K562 (cell line): Measurements from ENCODE around the gene TRIM25. TPM values are rescaled to one million over a fixed set of nuclear protein-coding genes. Genes with fewer than 3 reads are reported as not detected.

ENCODE experiments used
- ATAC-seq: fragments of 200-7000 bp; cut with Tn5 transposase; 3 replicates; pipeline ENCODE4 v1.9.1; 2020; ENCODE audit warnings: moderate library complexity
- BruUV-seq: library from RNA; stranded (reverse); fragments of 400-500 nt; replicated peaks from 2 replicates; lab custom pipeline; 2021; lab: Mats Ljungman, UMichigan
- CTCF ChIA-PET: fragments of 300-600 bp; formaldehyde crosslinking; extraction: SDS; loops from one replicate; lab custom pipeline; 2021; ENCODE audit warnings: low intra/inter-chr PET ratio; lab: Yijun Ruan, JAX
- POLR2A ChIA-PET: fragments of 300-600, 350-650 bp; sonication (Branson Sonifier 250); formaldehyde crosslinking; extraction: SDS; loops from one replicate; lab custom pipeline; 2021; ENCODE audit warnings: antibody characterized with exemption, inconsistent platforms; lab: Yijun Ruan, JAX
- DNase-seq, 4 experiments: peaks; one replicate each; pipeline versions ENCODE4 v3.0.0 to v3.0.0-alpha.2; 2011 to 2018; ENCODE audit warnings: low spot score in 3 of 4, mixed read lengths in 3 of 4; ENCODE audit errors: extremely low read depth in 1 of 4
- FAIRE-seq: peaks from 2 replicates; lab custom pipeline; 2011; peaks lifted over from hg19 to GRCh38; lab: Jason Lieb, UNC
- H2AFZ ChIP-seq: 2 replicates; pipeline ENCODE4 v1.6.0; 2011; ENCODE audit warnings: low read depth, low read length, control low read depth, inconsistent platforms
- H3K27ac ChIP-seq: fragments of 200-600 bp; 3 replicates; pipeline ENCODE4 v1.8.0; 2011; ENCODE audit warnings: low read depth, mild to moderate bottlenecking, control low read depth, inconsistent platforms, low read length, moderate library complexity, mixed read lengths; ENCODE audit errors: extremely low read depth
- H3K27me3 ChIP-seq, 2 experiments: fragments of 300-600 bp in 1 of 2; 2 replicates in 1 of 2; 3 replicates in 1 of 2; pipeline versions ENCODE4 v1.6.0 to v1.8.0; 2011; ENCODE audit warnings: inconsistent platforms in 2 of 2, low read length in 2 of 2, mild to moderate bottlenecking in 1 of 2, mixed read lengths in 1 of 2, moderate library complexity in 1 of 2; ENCODE audit not compliant: control insufficient read depth in 2 of 2, insufficient read depth in 2 of 2
- H3K36me3 ChIP-seq: fragments of 300-600 bp; 3 replicates; pipeline ENCODE4 v1.8.0; 2011; ENCODE audit warnings: mild to moderate bottlenecking, low read length, inconsistent platforms; ENCODE audit not compliant: control insufficient read depth, insufficient read depth
- H3K4me1 ChIP-seq, 2 experiments: fragments of 200-600 bp in 1 of 2; replicated peaks in 1 of 2; 2 replicates in 1 of 2; 3 replicates in 1 of 2; pipeline versions ENCODE4 v1.5.1 to v1.8.0; 2011; ENCODE audit warnings: inconsistent platforms in 2 of 2, low read length in 2 of 2, mild to moderate bottlenecking in 1 of 2, mixed read lengths in 1 of 2, moderate library complexity in 1 of 2; ENCODE audit not compliant: control insufficient read depth in 2 of 2, insufficient read depth in 2 of 2
- H3K4me2 ChIP-seq: 2 replicates; pipeline ENCODE4 v1.6.1; 2011; ENCODE audit warnings: low read length, control low read depth, inconsistent platforms, mixed read lengths; ENCODE audit not compliant: insufficient read depth
- H3K4me3 ChIP-seq: fragments of 200-600 bp; sonication (generic), shearing (Covaris generic); 2 replicates; pipeline ENCODE4 v1.5.1; 2016; ENCODE audit warnings: control low read depth, inconsistent platforms
- H3K79me2 ChIP-seq: fragments of 200-600 bp; 3 replicates; pipeline ENCODE4 v1.8.0; 2011; ENCODE audit warnings: low read length, inconsistent platforms; ENCODE audit not compliant: control insufficient read depth, insufficient read depth
- H3K9ac ChIP-seq, 2 experiments: 2 replicates each; pipeline versions ENCODE4 v1.6.0 to v1.6.1; 2011; ENCODE audit warnings: low read depth in 2 of 2, low read length in 2 of 2, control low read depth in 1 of 2, inconsistent platforms in 1 of 2, mild to moderate bottlenecking in 1 of 2, mixed read lengths in 1 of 2; ENCODE audit not compliant: insufficient read depth in 1 of 2
- H3K9me1 ChIP-seq: one replicate; pipeline ENCODE4 v1.6.0; 2011; ENCODE audit warnings: inconsistent platforms, mild to moderate bottlenecking, low read length, moderate library complexity; ENCODE audit not compliant: control insufficient read depth, insufficient read depth
- H3K9me3 ChIP-seq: replicated peaks from 2 replicates; pipeline ENCODE4 v1.5.1; 2011; ENCODE audit warnings: low read depth, low read length, inconsistent platforms; ENCODE audit not compliant: control insufficient read depth, insufficient read depth
- H4K20me1 ChIP-seq: replicated peaks from 2 replicates; pipeline ENCODE4 v1.6.1; 2011; ENCODE audit warnings: low read length, inconsistent platforms, mixed read lengths; ENCODE audit not compliant: control insufficient read depth, insufficient read depth
- CEBPB ChIP-seq: fragments of 450-650 bp; IDR thresholded peaks from 2 replicates; pipeline ENCODE4 v1.6.1; 2016; ENCODE audit warnings: missing genetic modification characterization, missing compliant biosample characterization
- JUND ChIP-seq, 2 experiments: IDR thresholded peaks; 2 replicates in 1 of 2; 3 replicates in 1 of 2; pipeline ENCODE4 v1.6.1; 2011; ENCODE audit warnings: borderline replicate concordance in 2 of 2, low read depth in 2 of 2, low read length in 2 of 2, improper control_type of control experiment in 1 of 2, missing biosample characterization in 1 of 2, missing genetic modification characterization in 1 of 2, missing genetic modification reagents in 1 of 2
- MBD1 ChIP-seq: fragments of 250-450 bp; sonication (Bioruptor Pico); IDR thresholded peaks from 2 replicates; pipeline ENCODE4 v1.8.0; 2022; ENCODE audit warnings: inconsistent platforms
- U2AF1 ChIP-seq: fragments of 200-400 bp; formaldehyde crosslinking; optimal IDR thresholded peaks from 2 replicates; pipeline ENCODE3; 2017; ENCODE audit warnings: mild to moderate bottlenecking, low read depth, low read length, moderate library complexity
- ZMIZ1 ChIP-seq, 2 experiments: fragments of 150-350 bp in 1 of 2; IDR thresholded peaks; 2 replicates each; pipeline ENCODE4 v1.6.1; 2012 to 2016; ENCODE audit warnings: low read depth in 2 of 2, low read length in 2 of 2, mild to moderate bottlenecking in 1 of 2, moderate library complexity in 1 of 2
- ZNF133 ChIP-seq: fragments of 250-450 bp; sonication (Bioruptor Pico); IDR thresholded peaks from 2 replicates; pipeline ENCODE4 v1.4.0; 2020; ENCODE audit warnings: mild to moderate bottlenecking
- ZNF263 ChIP-seq: sonication (generic); formaldehyde crosslinking; IDR thresholded peaks from 2 replicates; pipeline ENCODE4 v1.8.0; 2022; ENCODE audit warnings: mild to moderate bottlenecking, missing genetic modification reagents, borderline replicate concordance
- ZNF407 ChIP-seq: fragments of 450-650 bp; IDR thresholded peaks from 2 replicates; pipeline ENCODE4 v1.6.1; 2016; ENCODE audit warnings: low read depth
- WGBS: fragments of 100-300 bp; shearing (Covaris generic); methylation state at CpG from one replicate; pipeline ENCODE4 v1.1.6; 2016; ENCODE audit warnings: low coverage, mixed read lengths; ENCODE audit not compliant: insufficient coverage; ENCODE audit errors: missing lambda C conversion rate; 5-methylcytosine and 5-hydroxymethylcytosine counted together
- in situ Hi-C: fragments of 300-500 bp; cut with MboI; formaldehyde crosslinking; loops from 4 replicates; pipeline ENCODE4 v1.15.0; 2018; ENCODE audit warnings: inconsistent platforms, mixed read lengths
- intact Hi-C: fragments of 100-400 bp; cut with micrococcal nuclease; formaldehyde crosslinking; loops from 2 replicates; pipeline ENCODE4 v1.14.2; 2022
- polyA plus RNA-seq, 8 experiments: library from polyadenylated mRNA; depleted of rRNA in 4 of 8; stranded (reverse) in 5 of 8; unstranded in 3 of 8; fragments of >200 nt; fragmentation: Nextera tagmentation in 2 of 8; fragmentation: Illumina TruSeq in 1 of 8; extraction: Ambion mirVana in 2 of 8; extraction: Trizol in 1 of 8; gene quantifications; 2 replicates each; pipeline versions ENCODE4 v1.2.1 to v1.2.3, GENCODE V29; 2011 to 2014; ENCODE audit warnings: inconsistent platforms in 1 of 8, missing spikeins in 1 of 8
- total RNA-seq, 7 experiments: library from RNA; depleted of rRNA in 6 of 7; stranded (reverse); fragments of >200 nt in 6 of 7; fragmentation: Illumina TruSeq in 2 of 7; extraction: Trizol in 2 of 7; gene quantifications; 2 replicates each; pipeline versions ENCODE4 v1.2.1 to v1.2.3, GENCODE V29; 2011 to 2021; ENCODE audit warnings: low replicate concordance in 1 of 7

TRIM25 gene
- total and polyA plus RNA-seq, 9 of the 15 experiments (the other 6 are each of a cell fraction or from before 2014, with no cell fraction given), result 5.9 to 49.5 (median 24.5) TPM

- FAIRE-seq (no peak), DNase-seq (no peak), ATAC-seq (no peak)
- 59% methylated on average over 2 of the region's 2 CpGs for WGBS
- in situ Hi-C loops, result no loop called here
- ChIA-PET POLR2A (interaction anchor here (0.6 to 1.4 kb wide), 4 partner anchors 9 to 1375 kb away, joined by 3 to 5 read pairs (median 3); no protein-coding TSS in a partner anchor), CTCF (no interaction called here)
- H4K20me1 ChIP-seq, result no peaks in the 10 kb centered on the region
- no peak overlapping the region for H3K4me2 ChIP-seq
- no peaks in the 10 kb centered on the region for H3K9me1 ChIP-seq
- H3K9me3 ChIP-seq, result no peaks in the 10 kb centered on the region
- H3K36me3 ChIP-seq, result peaks cover 34% of the 10 kb centered on the region
- no peak overlapping the region for H2AFZ ChIP-seq
- no TSS peak for BruUV-seq
- intact Hi-C loops, result no loop called here
- no peaks in the 10 kb centered on the region for H3K4me1 ChIP-seq
- no peaks in the 10 kb centered on the region for H3K79me2 ChIP-seq
- H3K9ac ChIP-seq, result no peak overlapping the region
- no peaks in the 10 kb centered on the region for H3K27me3 ChIP-seq
- no peak overlapping the region for H3K4me3 ChIP-seq
- no peak overlapping the region for H3K27ac ChIP-seq
- TF ChIP-seq ZMIZ1 (IDR thresholded peaks at IDR 0.05; ENCODE audit: low read depth in 2 of 2, low read length in 2 of 2) (no peak), MBD1 (CRISPR knock-in tag) (no peak), ZNF133 (no peak), ZNF263 (no peak), CEBPB (tag) (no peak), U2AF1 (no peak), ZNF407 (no peak), JUND (IDR thresholded peaks at IDR 0.05; ENCODE audit: borderline replicate concordance, low read depth, low read length) (no peak), JUND (tag; IDR thresholded peaks at IDR 0.05; ENCODE audit: borderline replicate concordance, low read depth, low read length) (no peak)
These were observed 27.5 kb downstream of the TRIM25 start for GRCh38 chr17:56886288-56886731.
